Neural cell (in vitro differentiated cells): Measurements from ENCODE around the gene KRTAP10-1. TPM values are rescaled to one million over a fixed set of nuclear protein-coding genes. Genes with fewer than 3 reads are reported as not detected.

ENCODE experiments used
- H2AFZ ChIP-seq: fragments of 200-600, 300-800 bp; sonication (generic), shearing (Covaris generic); 2 replicates; pipeline ENCODE4 v1.6.0; 2014; ENCODE audit warnings: low read depth, mild to moderate bottlenecking, antibody characterized with exemption, low read length, moderate library complexity
- H3F3A ChIP-seq: fragments of 200-600 bp; shearing (Covaris generic); 2 replicates; pipeline ENCODE4 v1.6.1; 2016; ENCODE audit warnings: mild to moderate bottlenecking, moderate library complexity, mixed read lengths, antibody characterized with exemption, low read length; ENCODE audit not compliant: insufficient read depth, poor library complexity, severe bottlenecking
- H3K27ac ChIP-seq: fragments of 200-600, 300-800 bp; sonication (generic), shearing (Covaris generic); 2 replicates; pipeline ENCODE4 v1.5.1; 2014; ENCODE audit warnings: mild to moderate bottlenecking, low read length, moderate library complexity
- H3K27me3 ChIP-seq: fragments of 300-800, 200-600 bp; sonication (generic), shearing (Covaris generic); 2 replicates; pipeline ENCODE4 v1.6.0; 2014; ENCODE audit warnings: mild to moderate bottlenecking, low read depth, low read length, moderate library complexity; ENCODE audit not compliant: insufficient read depth
- H3K36me3 ChIP-seq: fragments of 300-800, 200-600 bp; sonication (generic), shearing (Covaris generic); 2 replicates; pipeline ENCODE4 v1.5.1; 2014; ENCODE audit warnings: mild to moderate bottlenecking, antibody characterized with exemption, low read length, moderate library complexity; ENCODE audit not compliant: insufficient read depth
- H3K4me2 ChIP-seq: fragments of 300-800, 200-600 bp; sonication (generic), shearing (Covaris generic); 2 replicates; pipeline ENCODE4 v1.6.0; 2014; ENCODE audit warnings: mild to moderate bottlenecking, low read length
- H3K4me3 ChIP-seq: fragments of 300-800, 200-600 bp; sonication (generic), shearing (Covaris generic); 2 replicates; pipeline ENCODE4 v1.5.1; 2014; ENCODE audit warnings: mild to moderate bottlenecking, low read length, moderate library complexity
- H3K79me2 ChIP-seq: fragments of 200-600 bp; shearing (Covaris generic); replicated peaks from 2 replicates; pipeline ENCODE4 v1.6.0; 2014; ENCODE audit warnings: mild to moderate bottlenecking, low read length, moderate library complexity; ENCODE audit not compliant: insufficient read depth
- H3K9ac ChIP-seq: fragments of 300-800, 200-600 bp; sonication (generic), shearing (Covaris generic); 2 replicates; pipeline ENCODE4 v1.6.1; 2016; ENCODE audit warnings: mild to moderate bottlenecking, low read length, mixed read lengths
- H3K9me2 ChIP-seq: fragments of 200-600 bp; shearing (Covaris generic); 2 replicates; pipeline ENCODE4 v1.6.1; 2016; ENCODE audit warnings: mild to moderate bottlenecking, low read length, mixed read lengths; ENCODE audit not compliant: insufficient read depth
- H3K9me3 ChIP-seq: fragments of 200-600, 300-800 bp; sonication (generic), shearing (Covaris generic); 2 replicates; pipeline ENCODE4 v1.6.1; 2016; ENCODE audit warnings: mild to moderate bottlenecking, mixed run types, low read length, moderate library complexity, mixed read lengths
- H4K20me1 ChIP-seq: fragments of 200-600 bp; shearing (Covaris generic); 2 replicates; pipeline ENCODE4 v1.6.1; 2016; ENCODE audit warnings: mild to moderate bottlenecking, mixed run types; ENCODE audit not compliant: insufficient read depth
- CTCF ChIP-seq: fragments of 450-650 bp; IDR thresholded peaks from 2 replicates; pipeline ENCODE4 v1.5.1; 2014; ENCODE audit warnings: antibody characterized with exemption, mild to moderate bottlenecking, moderate library complexity; ENCODE audit not compliant: poor library complexity, severe bottlenecking
- EP300 ChIP-seq: fragments of 450-650 bp; conservative IDR thresholded peaks from 2 replicates; pipeline ENCODE4 v1.6.1; 2014; ENCODE audit warnings: antibody characterized with exemption, mild to moderate bottlenecking, moderate library complexity; ENCODE audit not compliant: poor library complexity, severe bottlenecking
- EZH2 ChIP-seq: fragments of 200-600, 300-800 bp; shearing (Covaris generic), sonication (generic); IDR thresholded peaks from 2 replicates; pipeline ENCODE4 v1.6.1; 2014; ENCODE audit warnings: antibody characterized with exemption, low read length, borderline replicate concordance, mild to moderate bottlenecking; ENCODE audit not compliant: insufficient read depth, poor library complexity, severe bottlenecking
- MXI1 ChIP-seq: fragments of 450-650 bp; conservative IDR thresholded peaks from 2 replicates; pipeline ENCODE4 v1.6.1; 2014; ENCODE audit warnings: antibody characterized with exemption, mild to moderate bottlenecking; ENCODE audit not compliant: poor library complexity, severe bottlenecking
- POLR2AphosphoS5 ChIP-seq: IDR thresholded peaks from 2 replicates; pipeline ENCODE4 v1.6.1; 2012
- RAD21 ChIP-seq: fragments of 450-650 bp; conservative IDR thresholded peaks from 2 replicates; pipeline ENCODE4 v1.6.1; 2014; ENCODE audit warnings: antibody characterized with exemption, mild to moderate bottlenecking, moderate library complexity
- REST ChIP-seq: IDR thresholded peaks from 2 replicates; pipeline ENCODE4 v1.6.1; 2012; ENCODE audit warnings: borderline replicate concordance
- SMC3 ChIP-seq: fragments of 450-650 bp; conservative IDR thresholded peaks from 2 replicates; pipeline ENCODE4 v1.6.1; 2014; ENCODE audit warnings: antibody characterized with exemption, mild to moderate bottlenecking, moderate library complexity; ENCODE audit not compliant: poor library complexity
- TAF1 ChIP-seq: IDR thresholded peaks from 2 replicates; pipeline ENCODE4 v1.6.1; 2012; ENCODE audit warnings: low read depth
- polyA plus RNA-seq: library from polyadenylated mRNA; depleted of rRNA; stranded (reverse); fragments of >200 nt; gene quantifications from 2 replicates; pipeline ENCODE4 v1.2.3, GENCODE V29; 2014

KRTAP10-1 gene
- polyA plus RNA-seq, 1 donor from 2014 or later = not detected

- no peaks in the 10 kb centered on the region for H3K36me3 ChIP-seq
- no peaks in the 10 kb centered on the region for H3K9me2 ChIP-seq
- no peak overlapping the region for H3K27ac ChIP-seq
- TF ChIP-seq TAF1 (no peak), MXI1 (no peak), POLR2AphosphoS5 (no peak), RAD21 (no peak), EZH2 (no peak), CTCF (no peak), REST (no peak)
- no peaks in the 10 kb centered on the region for H3K9me3 ChIP-seq
- H2AFZ ChIP-seq = no peak overlapping the region
- no peaks in the 10 kb centered on the region for H3F3A ChIP-seq
- no peaks in the 10 kb centered on the region for H3K27me3 ChIP-seq
- no peak overlapping the region for H3K4me3 ChIP-seq
- no peak overlapping the region for H3K9ac ChIP-seq
- H3K4me2 ChIP-seq = no peak overlapping the region
- H4K20me1 ChIP-seq = no peaks in the 10 kb centered on the region
- no peaks in the 10 kb centered on the region for H3K79me2 ChIP-seq
Measured at GRCh38 chr21:44528634-44528995, 11.4 kb downstream of the KRTAP10-1 start.

GRCh38 chr21:44527983-44528633 is 11.9 kb downstream of the KRTAP10-1 start:
- Histone ChIP-seq H3F3A (no peaks in the 10 kb centered on the region), H3K36me3 (no peaks in the 10 kb centered on the region), H3K79me2 (no peaks in the 10 kb centered on the region), H3K9me3 (no peaks in the 10 kb centered on the region), H3K9ac (no peak overlapping the region), H3K4me3 (no peak overlapping the region), H3K4me2 (no peak overlapping the region), H2AFZ (no peak overlapping the region), H3K27me3 (no peaks in the 10 kb centered on the region), H4K20me1 (no peaks in the 10 kb centered on the region), H3K9me2 (no peaks in the 10 kb centered on the region), H3K27ac (no peak overlapping the region)
- TF ChIP-seq POLR2AphosphoS5 (no peak), TAF1 (no peak), SMC3 (no peak), RAD21 (no peak), REST (no peak), MXI1 (no peak), EZH2 (no peak), CTCF (no peak), EP300 (no peak)
